ENCODE data around the gene MED13.
"Not testable (repeated sequence)": the region's sequence is repeated elsewhere in the genome, so short reads cannot be mapped to it uniquely, and the experiment has no call there.

The MED13 gene

DNA sequence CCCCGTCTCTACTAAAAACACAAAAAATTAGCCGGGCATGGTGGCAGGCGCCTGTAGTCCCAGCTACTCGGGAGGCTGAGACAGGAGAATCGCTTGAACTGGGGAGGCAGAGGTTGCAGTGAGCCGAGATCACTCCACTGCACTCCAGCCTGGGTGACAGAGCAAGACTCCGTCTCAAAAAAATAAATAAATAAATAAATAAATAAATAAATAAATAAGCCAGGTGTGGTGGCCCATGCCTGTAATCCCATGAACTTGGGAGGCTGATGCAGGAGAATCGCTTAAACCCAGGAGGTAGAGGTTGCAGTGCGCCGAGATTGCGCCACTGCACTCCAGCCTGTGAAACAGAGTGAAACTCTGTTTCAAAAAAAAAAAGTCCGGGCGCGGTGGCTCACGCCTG, 149.9 kb downstream of the MED13 start:
- not testable (repeated sequence) for H3K4me2 ChIP-seq (ENCODE audit: low read length); H3K27ac ChIP-seq (ENCODE audit: low read depth, low read length); H3K9ac ChIP-seq (ENCODE audit: low read length); H2AFZ ChIP-seq (ENCODE audit: insufficient read depth, low read length, poor library complexity); H3K4me3 ChIP-seq (ENCODE audit: low read depth, low read length); H4K8ac ChIP-seq (ENCODE audit: low read depth, low read length); H2BK12ac ChIP-seq (ENCODE audit: low read length); H3K23ac ChIP-seq (ENCODE audit: low read length); H4K12ac ChIP-seq (ENCODE audit: low read depth, low read length); H3K14ac ChIP-seq (ENCODE audit: low read length); H3K79me2 ChIP-seq (ENCODE audit: control insufficient read depth, insufficient read depth, low read length, poor library complexity); H3K27me3 ChIP-seq (ENCODE audit: insufficient read depth, low read length); H2BK5ac ChIP-seq (ENCODE audit: low read depth, low read length, poor library complexity); H3K36me3 ChIP-seq (ENCODE audit: control insufficient read depth in 1 of 2, insufficient read depth in 2 of 2, low read length in 2 of 2); H4K91ac ChIP-seq (ENCODE audit: low read depth, low read length); H3K79me1 ChIP-seq (ENCODE audit: low read length); H3K4me1 ChIP-seq (ENCODE audit: control insufficient read depth in 1 of 2, insufficient read depth in 2 of 2, low read length in 2 of 2); H3K4ac ChIP-seq (ENCODE audit: low read depth, low read length); H3K18ac ChIP-seq (ENCODE audit: low read length); H2BK120ac ChIP-seq (ENCODE audit: insufficient read depth, low read length, poor library complexity); DNase-seq; H3K9me3 ChIP-seq (ENCODE audit: insufficient read depth, low read depth, low read length); H2AK5ac ChIP-seq (ENCODE audit: low read length)
- no CpG with 5 or more reads among the region's 15 CpGs for WGBS (ENCODE audit: extremely low coverage, insufficient coverage, insufficient read length)

DNA sequence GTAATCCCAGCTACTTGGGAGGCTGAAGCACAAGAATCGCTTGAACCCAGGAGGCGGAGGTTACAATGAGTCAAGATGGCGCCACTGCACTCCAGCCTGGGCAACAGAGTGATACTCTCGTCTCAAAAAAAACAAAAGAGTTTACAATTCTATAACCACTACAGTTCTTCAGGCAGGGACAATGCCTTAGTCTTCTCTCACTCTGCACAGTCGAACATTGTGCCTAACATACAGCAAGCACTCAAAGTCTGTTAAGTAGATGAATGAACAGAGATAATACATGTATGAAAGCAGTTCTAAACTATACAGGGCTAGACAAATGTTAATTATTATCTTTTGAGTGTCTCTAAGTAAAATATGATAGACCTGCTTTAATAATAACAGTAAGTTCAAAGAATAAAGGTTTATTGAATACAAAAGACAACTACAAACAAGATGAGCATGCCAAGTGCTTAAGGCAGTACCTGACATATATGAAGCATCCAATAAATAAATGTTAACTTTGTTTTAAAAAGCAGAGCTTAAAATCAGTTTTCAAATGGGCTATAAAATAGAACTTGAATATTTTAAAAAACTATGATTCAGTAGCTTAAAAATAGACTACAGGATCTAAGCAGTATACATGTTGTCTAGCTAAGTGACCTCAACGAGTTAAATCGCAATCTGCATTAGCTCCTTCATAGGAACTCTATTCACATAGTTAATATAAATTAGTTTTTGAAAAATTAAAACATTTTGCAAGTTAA, 156.6 kb downstream of the MED13 start:
- no peaks in the 10 kb centered on the region for H3K4me1 ChIP-seq (ENCODE audit: control insufficient read depth in 1 of 2, insufficient read depth in 2 of 2, low read length in 2 of 2)
- no CpG with 5 or more reads among the region's 7 CpGs for WGBS (ENCODE audit: extremely low coverage, insufficient coverage, insufficient read length)
- no peak for DNase-seq

DNA sequence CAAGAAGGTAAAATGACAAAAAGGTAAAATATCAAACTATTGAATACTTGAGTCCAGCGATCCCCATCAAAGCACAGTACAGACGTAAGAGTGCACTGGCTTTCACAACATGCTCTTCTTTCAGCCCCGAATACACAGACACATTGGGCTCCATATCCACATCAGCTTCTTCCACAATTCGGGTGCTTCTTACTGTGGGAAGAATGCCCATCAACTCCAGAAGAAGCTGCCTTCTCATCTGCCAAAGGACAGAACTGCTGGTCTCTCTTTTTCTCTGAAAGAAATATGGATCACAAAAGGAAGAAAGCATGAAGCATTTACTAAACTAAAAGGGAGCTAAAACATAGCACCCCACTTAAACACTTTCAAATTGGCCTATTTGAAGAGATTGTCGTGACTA, 157.7 kb downstream of the MED13 start:
- no peak overlapping the region for H3K4ac ChIP-seq (ENCODE audit: low read depth, low read length)
- H3K27me3 ChIP-seq (ENCODE audit: insufficient read depth, low read length): no peaks in the 10 kb centered on the region
- H2AK5ac ChIP-seq (ENCODE audit: low read length): no peak overlapping the region
- no peak overlapping the region for H4K12ac ChIP-seq (ENCODE audit: low read depth, low read length)
- no peak overlapping the region for H2BK5ac ChIP-seq (ENCODE audit: low read depth, low read length, poor library complexity)
- no peaks in the 10 kb centered on the region for H3K9me3 ChIP-seq (ENCODE audit: insufficient read depth, low read depth, low read length)
- no peaks in the 10 kb centered on the region for H3K4me1 ChIP-seq (ENCODE audit: control insufficient read depth in 1 of 2, insufficient read depth in 2 of 2, low read length in 2 of 2)
- peaks cover 16 to 17% of the 10 kb centered on the region in 2 experiments for H3K36me3 ChIP-seq (ENCODE audit: control insufficient read depth in 1 of 2, insufficient read depth in 2 of 2, low read length in 2 of 2)
- H2AFZ ChIP-seq (ENCODE audit: insufficient read depth, low read length, poor library complexity): no peak overlapping the region
- no peak overlapping the region for H3K18ac ChIP-seq (ENCODE audit: low read length)
- H3K14ac ChIP-seq (ENCODE audit: low read length): no peak overlapping the region
- H3K79me2 ChIP-seq (ENCODE audit: control insufficient read depth, insufficient read depth, low read length, poor library complexity): no peaks in the 10 kb centered on the region
- H4K8ac ChIP-seq (ENCODE audit: low read depth, low read length): no peak overlapping the region
- H3K23ac ChIP-seq (ENCODE audit: low read length): no peak overlapping the region
- no peak overlapping the region for H3K4me3 ChIP-seq (ENCODE audit: low read depth, low read length)
- DNase-seq: no peak
- no peak overlapping the region for H3K9ac ChIP-seq (ENCODE audit: low read length)
- no peaks in the 10 kb centered on the region for H3K79me1 ChIP-seq (ENCODE audit: low read length)
- WGBS (ENCODE audit: extremely low coverage, insufficient coverage, insufficient read length): no CpG with 5 or more reads among the region's 5 CpGs
- H2BK120ac ChIP-seq (ENCODE audit: insufficient read depth, low read length, poor library complexity): no peak overlapping the region
- no peak overlapping the region for H4K91ac ChIP-seq (ENCODE audit: low read depth, low read length)
- no peak overlapping the region for H3K4me2 ChIP-seq (ENCODE audit: low read length)
- H3K27ac ChIP-seq (ENCODE audit: low read depth, low read length): no peak overlapping the region
- no peak overlapping the region for H2BK12ac ChIP-seq (ENCODE audit: low read length)

More for the DNA sequence above, 156.6 kb downstream of the MED13 start:
- H2AFZ ChIP-seq (ENCODE audit: insufficient read depth, low read length, poor library complexity): no peak overlapping the region
- no peak overlapping the region for H3K23ac ChIP-seq (ENCODE audit: low read length)
- H3K36me3 ChIP-seq (ENCODE audit: control insufficient read depth in 1 of 2, insufficient read depth in 2 of 2, low read length in 2 of 2): peaks cover 13 to 16% of the 10 kb centered on the region in 2 experiments
- H3K4me3 ChIP-seq (ENCODE audit: low read depth, low read length): no peak overlapping the region
- H4K91ac ChIP-seq (ENCODE audit: low read depth, low read length): no peak overlapping the region
- no peak overlapping the region for H2BK120ac ChIP-seq (ENCODE audit: insufficient read depth, low read length, poor library complexity)
- no peak overlapping the region for H3K4me2 ChIP-seq (ENCODE audit: low read length)
- no peaks in the 10 kb centered on the region for H3K79me1 ChIP-seq (ENCODE audit: low read length)
- H3K9me3 ChIP-seq (ENCODE audit: insufficient read depth, low read depth, low read length): no peaks in the 10 kb centered on the region
- no peak overlapping the region for H3K14ac ChIP-seq (ENCODE audit: low read length)
- H4K8ac ChIP-seq (ENCODE audit: low read depth, low read length): no peak overlapping the region
- no peak overlapping the region for H3K9ac ChIP-seq (ENCODE audit: low read length)
- H2BK12ac ChIP-seq (ENCODE audit: low read length): no peak overlapping the region
- no peak overlapping the region for H2AK5ac ChIP-seq (ENCODE audit: low read length)
- H4K12ac ChIP-seq (ENCODE audit: low read depth, low read length): no peak overlapping the region
- no peak overlapping the region for H3K4ac ChIP-seq (ENCODE audit: low read depth, low read length)
- no peak overlapping the region for H3K18ac ChIP-seq (ENCODE audit: low read length)
- H2BK5ac ChIP-seq (ENCODE audit: low read depth, low read length, poor library complexity): no peak overlapping the region
- no peaks in the 10 kb centered on the region for H3K79me2 ChIP-seq (ENCODE audit: control insufficient read depth, insufficient read depth, low read length, poor library complexity)
- H3K27me3 ChIP-seq (ENCODE audit: insufficient read depth, low read length): no peaks in the 10 kb centered on the region
- no peak overlapping the region for H3K27ac ChIP-seq (ENCODE audit: low read depth, low read length)

DNA sequence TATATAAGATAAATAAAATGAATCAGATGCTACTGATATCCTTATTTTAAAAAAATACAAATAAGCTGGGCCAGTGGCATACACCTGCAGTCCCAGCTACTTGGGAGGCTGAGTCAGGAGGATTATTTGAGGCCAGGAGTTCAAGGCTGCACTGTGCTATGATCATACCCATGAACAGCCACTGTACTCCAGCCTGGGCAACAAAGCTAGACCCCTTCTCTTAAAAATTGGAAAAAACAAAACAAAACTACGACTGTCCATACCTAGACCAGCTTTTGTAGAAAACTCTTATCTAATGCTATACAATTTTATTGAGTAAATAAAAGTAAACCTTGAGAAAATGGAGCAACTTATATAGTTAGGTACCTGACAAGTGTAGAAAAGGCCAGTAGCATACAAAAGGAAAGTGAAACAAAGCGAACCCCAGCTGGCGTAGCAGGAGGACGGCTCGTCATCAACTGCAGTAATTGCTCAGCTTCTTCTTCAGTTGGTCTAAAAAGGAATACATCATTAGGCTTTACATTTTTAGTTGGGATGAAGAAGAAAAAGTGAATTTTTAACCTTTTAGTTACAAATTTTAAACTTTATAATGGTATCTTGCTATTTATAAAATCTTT, 160.9 kb downstream of the MED13 start:
- H2BK5ac ChIP-seq (ENCODE audit: low read depth, low read length, poor library complexity): no peak overlapping the region
- no peaks in the 10 kb centered on the region for H3K79me1 ChIP-seq (ENCODE audit: low read length)
- no peak overlapping the region for H3K4ac ChIP-seq (ENCODE audit: low read depth, low read length)
- DNase-seq: no peak
- no peaks in the 10 kb centered on the region for H3K4me1 ChIP-seq (ENCODE audit: control insufficient read depth in 1 of 2, insufficient read depth in 2 of 2, low read length in 2 of 2)
- no peak overlapping the region for H3K23ac ChIP-seq (ENCODE audit: low read length)
- no peaks in the 10 kb centered on the region for H3K79me2 ChIP-seq (ENCODE audit: control insufficient read depth, insufficient read depth, low read length, poor library complexity)
- no peak overlapping the region for H2AFZ ChIP-seq (ENCODE audit: insufficient read depth, low read length, poor library complexity)
- H3K4me2 ChIP-seq (ENCODE audit: low read length): no peak overlapping the region
- H3K9me3 ChIP-seq (ENCODE audit: insufficient read depth, low read depth, low read length): no peaks in the 10 kb centered on the region
- H3K18ac ChIP-seq (ENCODE audit: low read length): no peak overlapping the region
- H3K4me3 ChIP-seq (ENCODE audit: low read depth, low read length): no peak overlapping the region
- H3K27me3 ChIP-seq (ENCODE audit: insufficient read depth, low read length): no peaks in the 10 kb centered on the region
- H2BK120ac ChIP-seq (ENCODE audit: insufficient read depth, low read length, poor library complexity): no peak overlapping the region
- no peak overlapping the region for H3K14ac ChIP-seq (ENCODE audit: low read length)
- no peak overlapping the region for H2AK5ac ChIP-seq (ENCODE audit: low read length)
- H4K12ac ChIP-seq (ENCODE audit: low read depth, low read length): no peak overlapping the region
- no peak overlapping the region for H4K91ac ChIP-seq (ENCODE audit: low read depth, low read length)
- H3K36me3 ChIP-seq (ENCODE audit: control insufficient read depth in 1 of 2, insufficient read depth in 2 of 2, low read length in 2 of 2): peaks cover 14 to 22% of the 10 kb centered on the region in 2 experiments
- no CpG with 5 or more reads among the region's 5 CpGs for WGBS (ENCODE audit: extremely low coverage, insufficient coverage, insufficient read length)
- H3K9ac ChIP-seq (ENCODE audit: low read length): no peak overlapping the region
- no peak overlapping the region for H2BK12ac ChIP-seq (ENCODE audit: low read length)
- no peak overlapping the region for H4K8ac ChIP-seq (ENCODE audit: low read depth, low read length)
- no peak overlapping the region for H3K27ac ChIP-seq (ENCODE audit: low read depth, low read length)
